Fibroblast of skin of left quadriceps (primary cell): ENCODE measurements around the gene SLC38A10.
A peak's percentile ranks its signal among the peaks of the same experiment; 100 is the strongest.

ENCODE experiments used
- DNase-seq, 2 experiments: peaks; one replicate each; pipeline ENCODE4 v3.0.0-alpha.2; 2013; ENCODE audit warnings: low read depth in 2 of 2

The SLC38A10 gene

GRCh38 chr17:81207610-81208581, 87.2 kb downstream of the SLC38A10 start:
- no peak for DNase-seq

- no peak for DNase-seq
These were observed 88.5 kb downstream of the SLC38A10 start for GRCh38 chr17:81206657-81207056.

- no peak for DNase-seq
These were observed 88.9 kb downstream of the SLC38A10 start for GRCh38 chr17:81206166-81206565.

GRCh38 chr17:81204578-81204977, 90.5 kb downstream of the SLC38A10 start:
- no peak for DNase-seq

- no peak for DNase-seq
These were observed 92.0 kb downstream of the SLC38A10 start for GRCh38 chr17:81203136-81203535.

- no peak for DNase-seq
These were observed 92.8 kb downstream of the SLC38A10 start for GRCh38 chr17:81202318-81202717.

GRCh38 chr17:81200695-81201580, 94.2 kb downstream of the SLC38A10 start:
- DNase-seq, result peak; percentile 9 to 13

- DNase-seq, result no peak
These were observed 94.9 kb downstream of the SLC38A10 start for GRCh38 chr17:81200201-81200600.

- DNase-seq, result no peak
These were observed 95.7 kb downstream of the SLC38A10 start for GRCh38 chr17:81199482-81199830.

- DNase-seq, result no peak
These were observed 96.2 kb downstream of the SLC38A10 start for GRCh38 chr17:81198826-81199481.

GRCh38 chr17:81197831-81198490, 97.1 kb downstream of the SLC38A10 start:
- no peak for DNase-seq

GRCh38 chr17:81197409-81197795, 97.7 kb downstream of the SLC38A10 start:
- DNase-seq, result no peak

- no peak for DNase-seq
These were observed 98.3 kb downstream of the SLC38A10 start for GRCh38 chr17:81196505-81197408.

- no peak for DNase-seq
These were observed 99.1 kb downstream of the SLC38A10 start for GRCh38 chr17:81195941-81196495.
